ENCODE data around the gene GABRA1.

GRCh38 chr5:161863811-161864210 is 15.9 kb downstream of the GABRA1 start:
- TF ChIP-seq EZH2phosphoT487 (IDR thresholded peaks at IDR 0.05) (no peak), CTCF (IDR thresholded peaks at IDR 0.05) (no peak), EZH2 (IDR thresholded peaks at IDR 0.05) (no peak)

Data from neural progenitor cell (in vitro differentiated cells).